Measurements from ENCODE around the gene E2F3.

DNA sequence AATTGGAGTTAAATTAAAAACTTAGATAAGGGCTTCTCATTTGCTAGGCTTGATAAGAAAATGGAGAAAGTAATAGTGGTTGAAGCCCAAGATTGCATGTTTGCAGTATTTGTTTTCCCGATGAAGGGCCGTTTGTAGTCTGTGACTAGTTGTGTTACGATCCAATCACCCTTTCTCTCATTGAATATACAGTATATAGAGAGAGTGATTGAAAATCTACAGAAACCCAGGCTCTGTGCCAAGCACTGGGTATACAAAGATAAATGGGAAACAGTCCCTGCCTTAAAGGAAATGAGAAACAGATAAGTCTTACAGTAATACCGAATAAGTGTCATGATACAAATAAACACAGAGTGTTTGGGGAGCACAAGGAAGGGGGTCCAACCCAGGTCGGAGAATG lies 77.4 kb downstream of the E2F3 start:
- no peak for TF ChIP-seq EZH2 (IDR thresholded peaks at IDR 0.05; ENCODE audit: insufficient read depth, low read length)
- TF ChIP-seq, protein P1, sequence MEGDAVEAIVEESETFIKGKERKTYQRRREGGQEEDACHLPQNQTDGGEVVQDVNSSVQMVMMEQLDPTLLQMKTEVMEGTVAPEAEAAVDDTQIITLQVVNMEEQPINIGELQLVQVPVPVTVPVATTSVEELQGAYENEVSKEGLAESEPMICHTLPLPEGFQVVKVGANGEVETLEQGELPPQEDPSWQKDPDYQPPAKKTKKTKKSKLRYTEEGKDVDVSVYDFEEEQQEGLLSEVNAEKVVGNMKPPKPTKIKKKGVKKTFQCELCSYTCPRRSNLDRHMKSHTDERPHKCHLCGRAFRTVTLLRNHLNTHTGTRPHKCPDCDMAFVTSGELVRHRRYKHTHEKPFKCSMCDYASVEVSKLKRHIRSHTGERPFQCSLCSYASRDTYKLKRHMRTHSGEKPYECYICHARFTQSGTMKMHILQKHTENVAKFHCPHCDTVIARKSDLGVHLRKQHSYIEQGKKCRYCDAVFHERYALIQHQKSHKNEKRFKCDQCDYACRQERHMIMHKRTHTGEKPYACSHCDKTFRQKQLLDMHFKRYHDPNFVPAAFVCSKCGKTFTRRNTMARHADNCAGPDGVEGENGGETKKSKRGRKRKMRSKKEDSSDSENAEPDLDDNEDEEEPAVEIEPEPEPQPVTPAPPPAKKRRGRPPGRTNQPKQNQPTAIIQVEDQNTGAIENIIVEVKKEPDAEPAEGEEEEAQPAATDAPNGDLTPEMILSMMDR (IDR thresholded peaks at IDR 0.05; ENCODE audit: insufficient read depth, low read depth, low read length): no peak

Data from astrocyte (in vitro differentiated cells and primary cell).